ENCODE results near the gene ZDHHC11B. TPM values are rescaled to one million over a fixed set of nuclear protein-coding genes. Genes with fewer than 3 reads are reported as not detected.
A peak's percentile ranks its signal among the peaks of the same experiment; 100 is the strongest.
"Not testable (repeated sequence)": the region's sequence is repeated elsewhere in the genome, so short reads cannot be mapped to it uniquely, and the experiment has no call there.

The ZDHHC11B gene
- polyA plus RNA-seq, 1 donor from 2014 or later = 9.9 TPM

GRCh38 chr5:783049-783802 is 1.3 kb downstream of the ZDHHC11B start:
- Histone ChIP-seq H3K9ac (ENCODE audit: low read length) (peak overlapping the region; percentile 74), H3K4me3 (ENCODE audit: low read length) (peak overlapping the region; percentile 75), H3K27ac (ENCODE audit: low read length) (peak overlapping the region; percentile 34)
- H3K27me3 ChIP-seq (ENCODE audit: insufficient read depth, low read depth, low read length); H3F3A ChIP-seq (ENCODE audit: insufficient read depth, low read length, poor library complexity, severe bottlenecking); H3K36me3 ChIP-seq (ENCODE audit: insufficient read depth, low read length); H4K20me1 ChIP-seq (ENCODE audit: insufficient read depth); H3K9me2 ChIP-seq (ENCODE audit: insufficient read depth, low read length); H2AFZ ChIP-seq (ENCODE audit: low read depth, low read length); H3K9me3 ChIP-seq (ENCODE audit: low read length); H3K4me2 ChIP-seq (ENCODE audit: low read length); H3K79me2 ChIP-seq (replicated peaks; ENCODE audit: insufficient read depth, low read length): not testable (repeated sequence)
- TF ChIP-seq POLR2AphosphoS5 (IDR thresholded peaks at IDR 0.05) = peak; percentile 60

- H3K27me3 ChIP-seq (ENCODE audit: insufficient read depth, low read depth, low read length); H4K20me1 ChIP-seq (ENCODE audit: insufficient read depth); H3K27ac ChIP-seq (ENCODE audit: low read length); H3K9me2 ChIP-seq (ENCODE audit: insufficient read depth, low read length); H3K4me2 ChIP-seq (ENCODE audit: low read length); H3K9ac ChIP-seq (ENCODE audit: low read length); H3K9me3 ChIP-seq (ENCODE audit: low read length); H3F3A ChIP-seq (ENCODE audit: insufficient read depth, low read length, poor library complexity, severe bottlenecking); H3K36me3 ChIP-seq (ENCODE audit: insufficient read depth, low read length); H2AFZ ChIP-seq (ENCODE audit: low read depth, low read length); H3K79me2 ChIP-seq (replicated peaks; ENCODE audit: insufficient read depth, low read length); H3K4me3 ChIP-seq (ENCODE audit: low read length): not testable (repeated sequence)
Measured at GRCh38 chr5:782356-782755, 2.2 kb downstream of the ZDHHC11B start.

- H3K4me2 ChIP-seq (ENCODE audit: low read length); H3K27me3 ChIP-seq (ENCODE audit: insufficient read depth, low read depth, low read length); H3K36me3 ChIP-seq (ENCODE audit: insufficient read depth, low read length); H3K79me2 ChIP-seq (replicated peaks; ENCODE audit: insufficient read depth, low read length); H3F3A ChIP-seq (ENCODE audit: insufficient read depth, low read length, poor library complexity, severe bottlenecking); H3K9me2 ChIP-seq (ENCODE audit: insufficient read depth, low read length); H3K9ac ChIP-seq (ENCODE audit: low read length); H3K27ac ChIP-seq (ENCODE audit: low read length); H3K9me3 ChIP-seq (ENCODE audit: low read length); H2AFZ ChIP-seq (ENCODE audit: low read depth, low read length); H4K20me1 ChIP-seq (ENCODE audit: insufficient read depth); H3K4me3 ChIP-seq (ENCODE audit: low read length): not testable (repeated sequence)
Measured at GRCh38 chr5:780571-780970, 4.0 kb downstream of the ZDHHC11B start.

- not testable (repeated sequence) for H3K36me3 ChIP-seq (ENCODE audit: insufficient read depth, low read length); H4K20me1 ChIP-seq (ENCODE audit: insufficient read depth); H3F3A ChIP-seq (ENCODE audit: insufficient read depth, low read length, poor library complexity, severe bottlenecking); H3K27ac ChIP-seq (ENCODE audit: low read length); H3K4me3 ChIP-seq (ENCODE audit: low read length); H3K9me3 ChIP-seq (ENCODE audit: low read length); H2AFZ ChIP-seq (ENCODE audit: low read depth, low read length); H3K9ac ChIP-seq (ENCODE audit: low read length); H3K27me3 ChIP-seq (ENCODE audit: insufficient read depth, low read depth, low read length); H3K9me2 ChIP-seq (ENCODE audit: insufficient read depth, low read length); H3K79me2 ChIP-seq (replicated peaks; ENCODE audit: insufficient read depth, low read length); H3K4me2 ChIP-seq (ENCODE audit: low read length)
Measured at GRCh38 chr5:778967-779366, 5.6 kb downstream of the ZDHHC11B start.

GRCh38 chr5:778421-778820 is 6.1 kb downstream of the ZDHHC11B start:
- not testable (repeated sequence) for H3K36me3 ChIP-seq (ENCODE audit: insufficient read depth, low read length); H3K4me3 ChIP-seq (ENCODE audit: low read length); H3K27ac ChIP-seq (ENCODE audit: low read length); H3K4me2 ChIP-seq (ENCODE audit: low read length); H3F3A ChIP-seq (ENCODE audit: insufficient read depth, low read length, poor library complexity, severe bottlenecking); H2AFZ ChIP-seq (ENCODE audit: low read depth, low read length); H3K9me3 ChIP-seq (ENCODE audit: low read length); H3K9ac ChIP-seq (ENCODE audit: low read length); H4K20me1 ChIP-seq (ENCODE audit: insufficient read depth); H3K79me2 ChIP-seq (replicated peaks; ENCODE audit: insufficient read depth, low read length); H3K27me3 ChIP-seq (ENCODE audit: insufficient read depth, low read depth, low read length); H3K9me2 ChIP-seq (ENCODE audit: insufficient read depth, low read length)
